Activated naive CD8-positive, alpha-beta T cell treated with anti-CD3 and anti-CD28 coated beads for 36 hours (primary cell): ENCODE measurements around the gene CCDC3. TPM values are rescaled to one million over a fixed set of nuclear protein-coding genes. Genes with fewer than 3 reads are reported as not detected.

Experiments
- DNase-seq: peaks from one replicate; pipeline ENCODE4 v3.0.0; 2021
- H3K27ac Mint-ChIP-seq: one replicate; pipeline ENCODE4 v1.8.0; 2022; ENCODE audit warnings: mild to moderate bottlenecking, moderate library complexity, mixed read lengths
- H3K27me3 Mint-ChIP-seq: one replicate; pipeline ENCODE4 v1.8.0; 2022; ENCODE audit warnings: mild to moderate bottlenecking, mixed read lengths
- H3K36me3 Mint-ChIP-seq: one replicate; pipeline ENCODE4 v1.8.0; 2021; ENCODE audit warnings: mild to moderate bottlenecking, mixed read lengths
- H3K4me1 Mint-ChIP-seq: one replicate; pipeline ENCODE4 v1.8.0; 2021; ENCODE audit warnings: mixed read lengths
- H3K4me3 Mint-ChIP-seq: one replicate; pipeline ENCODE4 v1.8.0; 2022; ENCODE audit warnings: mild to moderate bottlenecking, moderate library complexity, mixed read lengths
- H3K9me3 Mint-ChIP-seq: one replicate; pipeline ENCODE4 v1.8.0; 2022; ENCODE audit warnings: mixed read lengths
- total RNA-seq, 2 experiments: library from RNA; stranded (reverse); gene quantifications; one replicate each; pipeline ENCODE4 v1.2.3, GENCODE V29; 2021

The CCDC3 gene
- total RNA-seq, 2 experiments from 2014 or later: 0.06 to 0.14 TPM

DNA sequence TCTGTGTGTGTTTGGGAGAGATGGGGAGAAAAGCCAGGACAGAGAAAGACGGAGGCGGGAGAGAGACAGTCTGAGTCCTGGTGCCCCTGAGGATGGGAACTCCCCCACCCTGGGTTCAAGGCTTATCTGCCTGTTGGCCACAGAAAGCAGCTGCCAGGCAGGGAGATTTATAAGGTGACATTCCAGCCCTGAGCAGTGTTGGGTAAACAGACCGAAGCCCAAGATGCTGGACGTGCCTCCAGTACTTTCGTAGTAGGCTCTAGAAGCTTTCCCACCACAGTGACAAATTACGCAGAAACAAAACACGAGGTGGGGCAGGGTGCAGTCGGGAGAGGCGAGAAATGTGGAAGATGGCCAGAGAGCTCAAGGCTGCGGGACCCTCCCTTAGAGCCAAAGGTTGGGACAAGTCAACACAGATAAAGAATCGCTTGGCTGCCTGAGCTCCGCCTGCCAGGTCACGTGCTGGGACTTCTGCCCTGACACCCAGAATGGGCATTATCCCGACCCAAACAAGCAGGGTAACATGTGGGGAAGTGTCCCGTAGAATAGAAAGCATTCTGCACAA, 41.1 kb downstream of the CCDC3 start:
- Mint-ChIP-seq H3K27ac (no peak overlapping the region), H3K9me3 (no peaks in the 10 kb centered on the region), H3K4me1 (no peaks in the 10 kb centered on the region), H3K27me3 (peaks cover 5% of the 10 kb centered on the region), H3K4me3 (no peak overlapping the region), H3K36me3 (no peaks in the 10 kb centered on the region)
- DNase-seq: no peak

DNA sequence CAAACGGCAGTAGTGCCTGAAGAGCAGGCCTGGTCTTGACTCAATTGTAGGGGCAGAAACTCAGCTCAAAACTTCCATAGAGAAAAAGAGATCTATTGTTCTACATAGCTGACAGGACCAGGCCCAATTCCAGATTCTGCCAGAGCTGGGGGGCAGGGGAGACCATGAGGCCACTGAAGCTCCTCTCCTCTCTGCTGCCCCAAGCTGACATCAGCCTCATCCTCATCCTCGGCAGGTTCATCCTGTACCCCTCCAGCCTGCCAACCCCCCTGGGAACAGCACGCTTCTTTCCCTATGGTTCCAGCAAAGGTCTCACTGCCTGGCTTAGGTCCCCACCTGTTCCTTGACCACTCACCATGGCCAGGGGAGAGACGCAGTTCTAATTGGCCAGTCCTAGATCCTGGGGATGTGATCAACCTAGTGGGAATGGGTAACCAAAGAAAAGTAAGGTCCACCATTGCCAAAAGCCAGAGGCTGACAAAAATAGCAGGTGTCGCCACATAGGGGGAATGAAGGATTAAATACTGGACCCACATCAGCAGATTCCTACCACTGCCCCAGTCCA, 42.9 kb downstream of the CCDC3 start:
- H3K27ac Mint-ChIP-seq: no peak overlapping the region
- no peaks in the 10 kb centered on the region for H3K4me1 Mint-ChIP-seq
- peaks cover 4% of the 10 kb centered on the region for H3K9me3 Mint-ChIP-seq
- no peak overlapping the region for H3K4me3 Mint-ChIP-seq
- no peak for DNase-seq
- peaks cover 4% of the 10 kb centered on the region for H3K27me3 Mint-ChIP-seq
- H3K36me3 Mint-ChIP-seq: no peaks in the 10 kb centered on the region

DNA sequence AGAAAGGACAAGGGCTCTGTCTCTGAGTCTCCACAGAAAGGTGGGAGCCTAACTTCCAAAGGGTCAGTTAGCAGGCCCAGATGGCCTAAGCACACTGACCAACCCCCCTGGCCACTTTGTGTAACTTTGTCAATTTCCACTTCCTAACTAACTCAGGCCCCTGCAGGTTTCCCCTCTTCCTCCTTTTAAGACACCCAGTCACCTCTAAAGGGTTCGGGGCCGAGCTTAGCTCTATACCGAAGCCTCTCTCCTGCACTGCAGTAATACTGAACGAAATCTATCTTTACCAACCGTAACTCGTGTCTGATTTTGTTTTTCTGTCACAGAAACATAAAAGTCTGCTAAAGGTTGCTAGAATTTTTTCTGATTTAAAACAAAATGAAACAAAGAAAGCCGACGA, 44.4 kb downstream of the CCDC3 start:
- H3K4me3 Mint-ChIP-seq: no peak overlapping the region
- DNase-seq: no peak
- no peak overlapping the region for H3K27ac Mint-ChIP-seq
- peaks cover 4% of the 10 kb centered on the region for H3K27me3 Mint-ChIP-seq
- H3K4me1 Mint-ChIP-seq: no peaks in the 10 kb centered on the region
- peaks cover 14% of the 10 kb centered on the region for H3K9me3 Mint-ChIP-seq
- no peaks in the 10 kb centered on the region for H3K36me3 Mint-ChIP-seq

DNA sequence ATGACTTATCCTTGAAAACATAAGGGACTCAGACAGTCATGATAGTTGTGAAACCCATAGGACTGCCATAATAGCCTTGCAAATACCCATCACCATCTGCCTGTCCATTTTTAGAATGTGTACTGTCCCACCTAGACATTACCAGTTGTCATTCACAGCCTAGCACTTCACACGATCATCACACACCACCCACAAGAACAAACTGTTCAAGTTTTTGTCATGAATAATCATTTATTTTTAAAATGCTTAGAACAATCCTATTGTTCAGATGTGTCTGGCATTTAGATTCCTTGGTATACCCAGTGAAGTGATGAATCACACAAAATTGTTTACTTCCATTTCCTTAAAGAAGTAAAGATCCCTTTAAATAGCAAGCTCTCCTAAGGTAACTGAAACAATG, 46.6 kb downstream of the CCDC3 start:
- Mint-ChIP-seq H3K9me3 (peaks cover 14% of the 10 kb centered on the region), H3K27ac (no peak overlapping the region), H3K36me3 (no peaks in the 10 kb centered on the region), H3K27me3 (peaks cover 4% of the 10 kb centered on the region), H3K4me3 (no peak overlapping the region), H3K4me1 (no peaks in the 10 kb centered on the region)
- DNase-seq: no peak

DNA sequence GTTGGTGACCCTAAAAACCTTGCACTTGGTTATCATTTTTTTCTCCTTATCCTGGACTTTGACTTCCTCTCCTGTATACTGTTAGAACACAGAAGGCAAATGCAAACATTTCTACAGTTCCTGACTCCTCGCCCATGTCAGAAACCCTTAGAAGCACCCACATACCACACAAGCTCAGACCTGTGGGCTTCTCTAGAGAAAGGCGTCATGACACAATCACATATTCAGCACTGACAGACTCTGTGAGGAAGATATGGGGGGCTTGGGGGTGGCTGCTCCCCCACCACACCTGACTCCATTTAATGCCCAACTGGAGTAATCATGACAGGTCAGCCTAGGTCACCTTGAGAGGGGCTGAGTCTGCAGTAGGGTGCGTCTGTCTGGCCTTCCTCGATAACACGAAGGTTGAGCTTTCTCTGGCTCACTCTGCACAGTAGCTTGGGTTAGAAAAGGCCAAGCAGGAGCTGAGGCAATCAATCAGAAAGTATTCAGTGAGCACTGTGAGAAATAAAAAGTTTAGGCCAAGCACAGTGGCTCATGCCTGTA, 50.9 kb downstream of the CCDC3 start:
- Mint-ChIP-seq H3K4me3 (no peak overlapping the region), H3K27ac (no peak overlapping the region), H3K36me3 (no peaks in the 10 kb centered on the region), H3K9me3 (peaks cover 14% of the 10 kb centered on the region), H3K4me1 (no peaks in the 10 kb centered on the region), H3K27me3 (peaks cover 4% of the 10 kb centered on the region)
- DNase-seq: no peak

DNA sequence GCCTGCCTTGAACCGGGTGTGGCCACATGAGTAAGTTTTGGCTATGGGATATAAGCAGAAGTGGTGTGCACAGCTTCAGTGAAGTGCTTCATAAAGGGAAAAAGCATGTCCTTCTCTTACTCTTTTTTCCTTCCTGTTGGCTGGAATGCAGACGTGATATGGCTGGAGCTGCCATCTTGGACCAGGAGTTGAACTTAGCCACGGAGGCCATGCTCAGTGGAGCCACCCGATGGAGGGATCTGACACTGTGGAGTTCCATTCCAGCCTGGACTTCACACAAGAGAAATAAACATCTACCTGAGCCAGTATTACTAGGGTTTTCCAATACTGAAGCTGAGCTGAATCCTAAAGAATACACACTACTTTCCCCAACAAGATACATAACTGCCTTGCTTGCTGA, 52.3 kb downstream of the CCDC3 start:
- Mint-ChIP-seq H3K4me3 (no peak overlapping the region), H3K27ac (no peak overlapping the region), H3K9me3 (peaks cover 13% of the 10 kb centered on the region), H3K36me3 (no peaks in the 10 kb centered on the region), H3K4me1 (no peaks in the 10 kb centered on the region), H3K27me3 (peaks cover 2% of the 10 kb centered on the region)
- DNase-seq: no peak

DNA sequence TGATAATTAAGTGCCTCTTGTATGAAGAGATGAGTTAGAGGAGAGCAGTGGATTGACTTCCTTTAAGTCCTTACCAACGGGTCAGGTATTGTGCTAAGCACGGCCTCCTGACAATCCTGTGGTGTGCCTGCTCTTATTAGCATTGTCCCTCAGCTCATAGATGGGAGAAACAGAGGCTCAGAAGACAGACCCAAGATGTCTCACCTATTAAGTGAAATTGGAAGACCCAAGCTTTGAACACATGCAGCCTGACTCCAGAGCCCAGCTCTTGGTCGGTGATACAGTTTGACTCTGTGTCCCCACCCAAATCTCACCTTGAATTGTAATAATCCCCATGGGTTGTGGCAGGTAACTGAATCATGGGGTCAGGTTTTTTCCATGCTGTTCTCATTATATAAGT, 53.8 kb downstream of the CCDC3 start:
- H3K4me1 Mint-ChIP-seq: no peaks in the 10 kb centered on the region
- peaks cover 5% of the 10 kb centered on the region for H3K9me3 Mint-ChIP-seq
- H3K27ac Mint-ChIP-seq: no peak overlapping the region
- H3K27me3 Mint-ChIP-seq: no peaks in the 10 kb centered on the region
- H3K36me3 Mint-ChIP-seq: no peaks in the 10 kb centered on the region
- no peak for DNase-seq
- H3K4me3 Mint-ChIP-seq: no peak overlapping the region

DNA sequence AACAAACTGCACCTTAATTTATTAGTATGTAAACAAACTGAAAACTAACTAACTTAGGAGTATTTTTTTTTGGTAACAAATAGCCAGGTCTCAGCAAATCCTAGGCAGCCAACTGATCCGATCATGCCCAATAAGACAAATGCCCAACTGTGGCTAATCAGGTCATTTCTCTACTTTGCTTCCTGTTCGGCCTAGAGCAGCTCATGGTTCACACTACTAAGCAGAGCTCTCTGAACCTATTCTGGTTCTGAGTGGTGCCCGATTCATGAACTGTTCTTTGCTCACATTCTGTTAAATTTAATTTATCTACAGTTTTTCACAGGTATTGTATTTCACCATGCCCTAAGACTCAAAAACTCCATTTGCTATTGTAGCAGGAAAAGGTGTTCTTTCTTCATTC, 55.1 kb downstream of the CCDC3 start:
- H3K36me3 Mint-ChIP-seq: no peaks in the 10 kb centered on the region
- no peak for DNase-seq
- no peaks in the 10 kb centered on the region for H3K4me1 Mint-ChIP-seq
- no peak overlapping the region for H3K4me3 Mint-ChIP-seq
- no peaks in the 10 kb centered on the region for H3K9me3 Mint-ChIP-seq
- H3K27me3 Mint-ChIP-seq: no peaks in the 10 kb centered on the region
- no peak overlapping the region for H3K27ac Mint-ChIP-seq

DNA sequence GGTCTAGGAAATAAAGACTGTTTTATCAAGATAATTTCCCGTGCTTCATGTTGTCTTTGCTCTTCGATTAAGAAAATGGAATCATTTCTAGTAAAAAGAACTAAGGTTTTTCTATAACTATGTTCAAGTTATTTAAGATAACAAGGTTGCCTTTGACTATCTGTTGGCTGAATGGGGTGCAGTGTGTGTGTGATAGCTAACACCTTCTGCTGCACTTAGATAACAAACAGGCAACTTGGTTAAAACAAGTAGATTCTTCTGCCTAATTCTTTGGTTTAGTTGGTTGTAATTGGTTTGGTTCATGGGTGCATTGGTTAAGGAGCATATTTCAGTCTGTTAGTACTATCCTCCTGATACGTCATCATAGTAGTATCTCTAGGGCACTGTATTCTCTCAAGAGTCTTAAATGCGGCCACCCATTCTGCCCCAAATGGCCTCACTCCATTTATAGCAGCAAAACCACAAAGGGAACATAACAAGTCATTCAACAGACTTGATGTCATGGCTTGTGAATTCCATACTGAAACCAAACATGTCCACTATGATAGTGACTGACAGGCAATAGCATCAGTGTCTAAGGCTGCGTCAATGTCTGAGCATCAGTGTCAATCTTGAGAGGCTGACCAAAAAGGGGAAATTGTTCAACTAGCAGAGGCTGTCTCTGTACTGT, 55.7 kb downstream of the CCDC3 start:
- H3K4me1 Mint-ChIP-seq: no peaks in the 10 kb centered on the region
- H3K36me3 Mint-ChIP-seq: no peaks in the 10 kb centered on the region
- H3K4me3 Mint-ChIP-seq: no peak overlapping the region
- H3K27ac Mint-ChIP-seq: no peak overlapping the region
- no peaks in the 10 kb centered on the region for H3K27me3 Mint-ChIP-seq
- DNase-seq: no peak
- H3K9me3 Mint-ChIP-seq: no peaks in the 10 kb centered on the region

DNA sequence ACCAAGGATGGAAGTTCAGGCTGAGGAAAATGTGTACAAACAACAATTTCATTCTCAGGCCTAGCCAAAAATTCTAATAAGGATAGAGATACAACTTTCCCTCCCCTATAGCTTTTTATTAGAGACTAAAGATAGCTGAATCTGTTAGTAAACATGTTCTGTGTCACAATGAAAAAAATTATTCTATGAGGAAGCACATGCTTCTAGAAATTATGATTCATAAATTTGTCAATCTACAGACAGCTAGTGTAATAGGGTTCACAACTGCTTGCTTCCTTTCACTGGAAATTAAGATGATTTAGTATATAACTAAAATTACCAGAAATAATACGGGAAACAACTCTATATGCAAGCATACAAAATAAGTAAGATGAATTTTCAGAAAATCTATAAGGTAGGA, 56.6 kb downstream of the CCDC3 start:
- DNase-seq: no peak
- Mint-ChIP-seq H3K36me3 (no peaks in the 10 kb centered on the region), H3K4me3 (no peak overlapping the region), H3K9me3 (no peaks in the 10 kb centered on the region), H3K4me1 (no peaks in the 10 kb centered on the region), H3K27ac (no peak overlapping the region), H3K27me3 (no peaks in the 10 kb centered on the region)

DNA sequence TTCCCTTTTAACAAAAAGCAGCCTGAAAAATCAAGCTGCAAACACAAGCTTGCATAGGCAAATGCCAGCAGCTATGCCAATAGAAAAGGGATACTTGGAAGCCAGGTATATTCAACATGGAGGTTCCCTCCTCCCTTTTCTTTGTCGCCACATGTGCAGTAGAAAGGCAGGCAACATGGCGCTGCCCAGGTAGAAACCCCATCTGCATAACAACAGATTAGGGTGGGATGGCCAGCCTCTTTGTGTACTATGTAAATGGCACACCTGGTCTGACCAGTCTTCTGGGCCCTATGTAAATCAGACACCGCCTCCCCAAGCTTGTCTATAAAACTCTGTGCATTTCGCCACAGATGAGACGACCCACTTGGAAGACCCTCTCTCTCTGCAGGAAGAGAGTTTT, 58.1 kb downstream of the CCDC3 start:
- Mint-ChIP-seq H3K27me3 (peaks cover 4% of the 10 kb centered on the region), H3K9me3 (no peaks in the 10 kb centered on the region), H3K27ac (no peak overlapping the region), H3K4me3 (no peak overlapping the region), H3K36me3 (no peaks in the 10 kb centered on the region), H3K4me1 (no peaks in the 10 kb centered on the region)
- DNase-seq: no peak

DNA sequence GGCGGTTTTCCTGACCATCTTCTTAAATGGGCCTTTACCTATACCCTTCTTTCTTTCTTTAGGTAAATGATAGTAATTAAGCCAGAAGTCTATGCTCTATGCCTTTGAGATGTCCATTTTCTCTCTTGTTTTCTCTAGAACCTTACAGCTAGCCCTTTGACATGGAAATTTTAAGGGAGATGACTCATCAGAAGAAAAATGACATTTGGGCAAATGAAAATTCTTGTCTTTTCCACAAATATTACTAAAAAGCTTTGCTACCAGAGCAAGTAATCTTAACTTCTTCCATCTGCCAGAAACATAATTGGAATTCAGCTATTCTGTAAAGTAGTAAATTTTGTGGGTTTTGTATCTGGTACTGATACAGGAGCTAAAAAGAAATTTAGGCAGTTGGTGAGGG, 59.5 kb downstream of the CCDC3 start:
- DNase-seq: no peak
- no peak overlapping the region for H3K27ac Mint-ChIP-seq
- peaks cover 11% of the 10 kb centered on the region for H3K27me3 Mint-ChIP-seq
- H3K9me3 Mint-ChIP-seq: no peaks in the 10 kb centered on the region
- no peaks in the 10 kb centered on the region for H3K36me3 Mint-ChIP-seq
- H3K4me1 Mint-ChIP-seq: no peaks in the 10 kb centered on the region
- H3K4me3 Mint-ChIP-seq: no peak overlapping the region

DNA sequence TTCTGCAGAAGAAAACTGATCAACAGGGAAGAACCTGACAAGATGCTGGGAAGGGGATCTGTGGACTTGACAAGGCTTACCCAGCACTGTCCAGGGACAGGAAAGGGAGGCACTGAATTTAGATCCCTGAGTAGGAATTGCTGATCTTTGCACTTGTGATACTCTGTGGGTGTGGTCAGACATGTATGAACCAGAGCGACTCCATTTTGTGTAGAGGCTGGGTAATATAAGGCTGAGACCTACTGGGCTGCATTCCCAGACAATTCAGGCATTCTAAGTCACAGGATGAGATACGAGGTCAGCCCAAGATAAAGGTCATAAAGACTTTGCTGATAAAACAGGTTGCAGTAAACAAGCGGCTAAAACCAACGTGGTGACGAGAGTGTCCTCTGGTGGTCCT, 60.7 kb downstream of the CCDC3 start:
- H3K4me3 Mint-ChIP-seq: no peak overlapping the region
- no peak overlapping the region for H3K27ac Mint-ChIP-seq
- H3K36me3 Mint-ChIP-seq: no peaks in the 10 kb centered on the region
- H3K4me1 Mint-ChIP-seq: no peaks in the 10 kb centered on the region
- no peak for DNase-seq
- H3K9me3 Mint-ChIP-seq: no peaks in the 10 kb centered on the region
- peaks cover 11% of the 10 kb centered on the region for H3K27me3 Mint-ChIP-seq

DNA sequence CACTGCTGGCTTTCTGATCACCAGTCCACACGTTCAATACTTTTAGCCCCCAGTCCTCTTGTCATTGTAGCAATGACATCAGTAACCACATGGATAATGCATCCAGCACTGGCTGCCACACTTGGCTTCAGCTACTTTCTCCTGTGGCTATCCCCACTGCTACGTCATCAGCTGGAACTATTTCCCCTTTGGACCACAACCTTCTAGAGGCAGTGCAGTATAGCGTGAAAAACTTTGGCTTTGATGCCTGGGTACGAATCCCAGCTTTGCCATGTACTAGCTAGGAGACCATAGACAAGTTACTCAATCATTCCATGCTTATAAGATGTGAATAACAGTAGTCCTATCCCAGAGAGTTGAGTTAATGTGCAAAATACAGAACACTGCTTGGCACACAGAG, 63.2 kb downstream of the CCDC3 start:
- no peak for DNase-seq
- Mint-ChIP-seq H3K9me3 (no peaks in the 10 kb centered on the region), H3K4me1 (no peaks in the 10 kb centered on the region), H3K4me3 (no peak overlapping the region), H3K27me3 (peaks cover 11% of the 10 kb centered on the region), H3K36me3 (no peaks in the 10 kb centered on the region), H3K27ac (no peak overlapping the region)

DNA sequence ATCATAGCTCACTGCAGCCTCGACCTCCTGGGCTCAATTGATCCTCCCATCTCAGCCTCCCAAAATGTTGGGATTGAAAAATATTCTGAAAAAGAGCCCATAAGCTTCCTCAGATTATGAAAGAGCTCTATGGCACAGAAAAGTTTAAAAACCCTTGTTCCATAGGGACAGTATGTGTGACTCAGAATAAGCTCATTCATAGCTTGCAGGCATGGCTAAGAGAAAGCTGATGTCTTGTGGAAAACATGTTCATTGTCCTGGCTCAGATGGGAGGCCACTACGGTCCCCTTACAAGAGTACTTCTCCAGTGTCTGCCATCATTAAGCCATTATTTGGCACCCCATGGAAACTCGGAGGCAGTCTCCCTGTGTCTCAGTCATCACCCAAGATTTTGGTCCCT, 64.0 kb downstream of the CCDC3 start:
- H3K36me3 Mint-ChIP-seq: no peaks in the 10 kb centered on the region
- no peak overlapping the region for H3K27ac Mint-ChIP-seq
- no peaks in the 10 kb centered on the region for H3K4me1 Mint-ChIP-seq
- peaks cover 11% of the 10 kb centered on the region for H3K27me3 Mint-ChIP-seq
- H3K4me3 Mint-ChIP-seq: no peak overlapping the region
- H3K9me3 Mint-ChIP-seq: no peaks in the 10 kb centered on the region
- DNase-seq: no peak

DNA sequence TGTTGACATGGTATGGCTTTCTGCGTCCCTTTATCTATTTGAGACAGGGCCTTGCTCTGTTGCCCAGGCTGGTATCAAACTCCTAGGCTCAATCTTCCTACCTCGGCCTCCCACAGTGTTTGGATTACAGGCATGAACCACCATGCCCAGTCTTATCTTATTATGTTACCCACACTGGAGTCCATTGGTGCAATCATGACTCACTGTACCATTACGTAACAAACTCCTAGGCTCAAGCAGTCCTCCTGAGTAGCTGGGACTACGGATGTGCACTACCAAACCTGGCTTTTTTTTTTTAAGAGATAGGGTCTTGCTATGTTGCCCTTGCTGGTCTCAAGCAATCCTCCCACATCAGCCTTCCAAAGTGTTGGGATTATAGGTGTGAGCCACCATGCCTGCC, 66.7 kb downstream of the CCDC3 start:
- no peaks in the 10 kb centered on the region for H3K36me3 Mint-ChIP-seq
- no peaks in the 10 kb centered on the region for H3K4me1 Mint-ChIP-seq
- H3K4me3 Mint-ChIP-seq: no peak overlapping the region
- H3K27ac Mint-ChIP-seq: no peak overlapping the region
- peaks cover 11% of the 10 kb centered on the region for H3K27me3 Mint-ChIP-seq
- no peak for DNase-seq
- no peaks in the 10 kb centered on the region for H3K9me3 Mint-ChIP-seq
